Mucosa of gallbladder (tissue), 1 donor: ENCODE results near the gene PTGIR. TPM values are rescaled to one million over a fixed set of nuclear protein-coding genes. Genes with fewer than 3 reads are reported as not detected.

Source experiments
- total RNA-seq: library from RNA; stranded (reverse); gene quantifications from one replicate; pipeline ENCODE4 v1.2.1, GENCODE V29; 2021
- donor health status: DM: no; HTN: no; CAD: no.

The PTGIR gene
- total RNA-seq, 1 donor from 2014 or later = 1.7 TPM

Other genes starting within 250 kb of the PTGIR start
- 8.5 TPM for gene CCDC8, start 211.5 kb downstream of the PTGIR start, total RNA-seq
- gene PNMA8C, start 196.2 kb downstream of the PTGIR start, total RNA-seq = 1.4 TPM
- 9.6 TPM for gene PNMA8A, start 153.5 kb downstream of the PTGIR start, total RNA-seq
- 5.3 TPM for gene PNMA8B, start 129.2 kb downstream of the PTGIR start, total RNA-seq
- 325 TPM for gene CALM3, start 23.8 kb downstream of the PTGIR start, total RNA-seq
- gene GNG8, start 11.1 kb upstream of the PTGIR start, total RNA-seq = not detected
- 31.0 TPM for gene DACT3, start 36.1 kb upstream of the PTGIR start, total RNA-seq
- 61.5 TPM for gene PRKD2, start 92.0 kb upstream of the PTGIR start, total RNA-seq
- gene FKRP, start 121.0 kb upstream of the PTGIR start, total RNA-seq = 16.3 TPM
- 83.9 TPM for gene STRN4, start 121.4 kb upstream of the PTGIR start, total RNA-seq
- 105 TPM for gene SLC1A5, start 163.5 kb upstream of the PTGIR start, total RNA-seq
- gene AP2S1, start 225.8 kb upstream of the PTGIR start, total RNA-seq = 125 TPM
- 60.1 TPM for gene ARHGAP35, start 235.9 kb upstream of the PTGIR start, total RNA-seq